ENCODE data around the gene FRY.

Gene FRY

DNA sequence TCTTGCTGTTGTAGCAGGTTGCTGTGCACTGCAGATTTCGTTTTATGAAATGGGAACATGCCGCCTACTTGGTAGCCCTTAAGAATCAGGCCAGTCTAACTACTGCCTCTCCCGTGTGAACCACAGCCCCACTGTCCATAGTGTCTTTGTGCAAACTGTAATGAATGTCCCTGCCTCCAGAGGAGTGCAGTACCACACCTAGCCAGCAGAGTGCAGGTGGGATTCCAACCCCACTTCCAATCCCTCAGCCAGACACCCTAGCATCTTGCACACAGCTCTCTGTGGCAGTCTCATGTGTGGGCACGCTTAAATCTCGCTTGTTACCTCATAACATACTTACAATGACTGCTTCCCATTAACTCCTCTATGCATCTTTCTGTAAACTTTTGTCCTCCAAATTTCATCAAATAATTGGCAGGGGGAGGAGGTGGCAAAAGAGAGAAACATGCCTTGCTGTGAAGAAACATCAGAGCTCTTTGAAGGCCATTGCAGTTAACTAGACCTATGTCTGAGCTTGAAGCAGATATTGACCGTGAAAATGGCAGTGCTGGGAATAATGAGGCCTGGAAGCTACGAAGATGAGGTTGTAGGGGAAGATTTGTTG lies 236.4 kb downstream of the FRY start:
- no peak for TF ChIP-seq CREB1 (IDR thresholded peaks at IDR 0.05; ENCODE audit: low read depth)
- peak; percentile 81 for TF ChIP-seq RAD21 (IDR thresholded peaks at IDR 0.05; ENCODE audit: low read depth)
- TF ChIP-seq TEAD4 (IDR thresholded peaks at IDR 0.05) = peak; percentile 49

DNA sequence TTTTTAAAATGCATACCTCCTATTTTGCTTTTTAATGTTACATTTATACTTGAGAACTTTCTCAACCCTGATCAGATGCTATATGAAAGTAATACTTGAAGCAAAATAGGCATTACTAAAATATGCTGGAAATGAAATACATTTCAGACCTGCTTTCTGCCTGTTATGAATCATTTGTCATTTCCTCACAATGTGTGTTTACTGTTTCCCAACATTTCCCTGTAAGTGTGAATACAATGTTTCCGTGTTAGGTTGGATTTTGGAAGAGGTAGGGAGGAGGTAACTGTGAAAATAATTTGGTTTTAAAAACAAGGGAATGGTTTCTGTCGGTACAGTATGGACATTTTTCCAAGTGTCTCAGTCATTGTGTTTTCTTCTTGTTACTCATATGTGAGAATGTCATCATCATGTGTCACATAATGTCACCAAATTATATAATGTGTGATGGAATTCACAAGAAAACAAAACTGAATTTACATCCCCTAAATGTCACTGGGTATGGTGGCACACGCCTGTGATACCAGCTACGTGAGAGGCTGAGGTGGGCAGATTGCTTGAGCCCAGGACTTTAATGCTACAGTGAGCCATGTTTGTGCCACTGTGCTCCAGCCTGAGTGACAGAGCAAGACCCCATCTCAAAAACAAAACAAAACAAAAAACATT lies 240.6 kb downstream of the FRY start:
- no peak for TF ChIP-seq TCF12 (IDR thresholded peaks at IDR 0.05; ENCODE audit: low read depth)

GRCh38 chr13:32277839-32278238 lies 246.3 kb downstream of the FRY start:
- TF ChIP-seq RAD21 (IDR thresholded peaks at IDR 0.05; ENCODE audit: low read depth) = no peak
- TF ChIP-seq FOXM1 (IDR thresholded peaks at IDR 0.05; ENCODE audit: borderline replicate concordance, low read depth) = no peak
- no peak for TF ChIP-seq CREB1 (IDR thresholded peaks at IDR 0.05; ENCODE audit: low read depth)
- TF ChIP-seq, protein P1, sequence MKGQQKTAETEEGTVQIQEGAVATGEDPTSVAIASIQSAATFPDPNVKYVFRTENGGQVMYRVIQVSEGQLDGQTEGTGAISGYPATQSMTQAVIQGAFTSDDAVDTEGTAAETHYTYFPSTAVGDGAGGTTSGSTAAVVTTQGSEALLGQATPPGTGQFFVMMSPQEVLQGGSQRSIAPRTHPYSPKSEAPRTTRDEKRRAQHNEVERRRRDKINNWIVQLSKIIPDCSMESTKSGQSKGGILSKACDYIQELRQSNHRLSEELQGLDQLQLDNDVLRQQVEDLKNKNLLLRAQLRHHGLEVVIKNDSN (IDR thresholded peaks at IDR 0.05) = no peak
- TF ChIP-seq YY1 (IDR thresholded peaks at IDR 0.05; ENCODE audit: low read depth) = no peak
- no peak for TF ChIP-seq EP300 (IDR thresholded peaks at IDR 0.05; ENCODE audit: borderline replicate concordance)
- TF ChIP-seq TEAD4 (IDR thresholded peaks at IDR 0.05) = no peak
- TF ChIP-seq CEBPB (IDR thresholded peaks at IDR 0.05) = no peak
- TF ChIP-seq REST (IDR thresholded peaks at IDR 0.05; ENCODE audit: low read depth) = no peak
- no peak for TF ChIP-seq EGR1 (IDR thresholded peaks at IDR 0.05)
- no peak for TF ChIP-seq ZBTB7A (IDR thresholded peaks at IDR 0.05; ENCODE audit: low read depth)
- no peak for TF ChIP-seq TAF1 (IDR thresholded peaks at IDR 0.05; ENCODE audit: low read depth)
- no peak for TF ChIP-seq NFIC (IDR thresholded peaks at IDR 0.05)
- no peak for TF ChIP-seq TCF12 (IDR thresholded peaks at IDR 0.05; ENCODE audit: low read depth)
- TF ChIP-seq MAX (IDR thresholded peaks at IDR 0.05) = no peak

- TF ChIP-seq RAD21 (IDR thresholded peaks at IDR 0.05; ENCODE audit: low read depth) (no peak), TAF1 (IDR thresholded peaks at IDR 0.05; ENCODE audit: low read depth) (no peak), FOXM1 (IDR thresholded peaks at IDR 0.05; ENCODE audit: borderline replicate concordance, low read depth) (no peak), TEAD4 (IDR thresholded peaks at IDR 0.05) (no peak)
- TF ChIP-seq, protein P1 (IDR thresholded peaks at IDR 0.05) = no peak
Observed at GRCh38 chr13:32278426-32278825, 246.9 kb downstream of the FRY start.

GRCh38 chr13:32281096-32281495 lies 249.5 kb downstream of the FRY start:
- no peak for TF ChIP-seq CREB1 (IDR thresholded peaks at IDR 0.05; ENCODE audit: low read depth)
- TF ChIP-seq ZBTB7A (IDR thresholded peaks at IDR 0.05; ENCODE audit: low read depth) = no peak
- TF ChIP-seq, protein P1 (IDR thresholded peaks at IDR 0.05) = no peak
- no peak for TF ChIP-seq NFIC (IDR thresholded peaks at IDR 0.05)
- no peak for TF ChIP-seq RAD21 (IDR thresholded peaks at IDR 0.05; ENCODE audit: low read depth)
- no peak for TF ChIP-seq YY1 (IDR thresholded peaks at IDR 0.05; ENCODE audit: low read depth)
- no peak for TF ChIP-seq TAF1 (IDR thresholded peaks at IDR 0.05; ENCODE audit: low read depth)
- TF ChIP-seq TEAD4 (IDR thresholded peaks at IDR 0.05) = no peak
- no peak for TF ChIP-seq CEBPB (IDR thresholded peaks at IDR 0.05)
- no peak for TF ChIP-seq TCF12 (IDR thresholded peaks at IDR 0.05; ENCODE audit: low read depth)
- TF ChIP-seq EGR1 (IDR thresholded peaks at IDR 0.05) = no peak
- no peak for TF ChIP-seq FOXM1 (IDR thresholded peaks at IDR 0.05; ENCODE audit: borderline replicate concordance, low read depth)
- TF ChIP-seq EP300 (IDR thresholded peaks at IDR 0.05; ENCODE audit: borderline replicate concordance) = no peak
- TF ChIP-seq REST (IDR thresholded peaks at IDR 0.05; ENCODE audit: low read depth) = no peak
- no peak for TF ChIP-seq MAX (IDR thresholded peaks at IDR 0.05)
